ENCODE measurements around the gene SNUPN.

DNA sequence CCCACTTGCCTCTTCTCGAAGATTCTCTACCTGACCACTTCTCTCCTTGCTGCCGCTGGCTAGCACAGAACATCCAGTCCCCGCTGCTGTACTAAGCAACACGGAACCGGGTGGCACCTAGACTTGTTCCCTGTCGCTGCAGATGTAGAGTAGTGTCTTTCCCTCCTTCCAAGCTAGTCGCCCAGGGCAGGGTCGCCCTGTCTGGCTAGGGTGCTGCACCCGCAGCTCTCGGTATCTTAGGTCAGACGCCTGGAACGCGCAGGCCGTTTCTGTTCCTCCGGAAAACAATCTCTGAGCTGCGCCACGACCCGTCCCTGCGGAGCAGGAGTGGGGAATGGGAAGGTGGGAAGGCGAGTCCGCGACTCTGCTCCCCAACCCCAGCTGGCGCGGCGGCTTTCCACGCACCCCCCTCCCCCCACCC lies 21.4 kb upstream of the SNUPN start:
- TF ChIP-seq, protein P1, sequence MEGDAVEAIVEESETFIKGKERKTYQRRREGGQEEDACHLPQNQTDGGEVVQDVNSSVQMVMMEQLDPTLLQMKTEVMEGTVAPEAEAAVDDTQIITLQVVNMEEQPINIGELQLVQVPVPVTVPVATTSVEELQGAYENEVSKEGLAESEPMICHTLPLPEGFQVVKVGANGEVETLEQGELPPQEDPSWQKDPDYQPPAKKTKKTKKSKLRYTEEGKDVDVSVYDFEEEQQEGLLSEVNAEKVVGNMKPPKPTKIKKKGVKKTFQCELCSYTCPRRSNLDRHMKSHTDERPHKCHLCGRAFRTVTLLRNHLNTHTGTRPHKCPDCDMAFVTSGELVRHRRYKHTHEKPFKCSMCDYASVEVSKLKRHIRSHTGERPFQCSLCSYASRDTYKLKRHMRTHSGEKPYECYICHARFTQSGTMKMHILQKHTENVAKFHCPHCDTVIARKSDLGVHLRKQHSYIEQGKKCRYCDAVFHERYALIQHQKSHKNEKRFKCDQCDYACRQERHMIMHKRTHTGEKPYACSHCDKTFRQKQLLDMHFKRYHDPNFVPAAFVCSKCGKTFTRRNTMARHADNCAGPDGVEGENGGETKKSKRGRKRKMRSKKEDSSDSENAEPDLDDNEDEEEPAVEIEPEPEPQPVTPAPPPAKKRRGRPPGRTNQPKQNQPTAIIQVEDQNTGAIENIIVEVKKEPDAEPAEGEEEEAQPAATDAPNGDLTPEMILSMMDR (conservative IDR thresholded peaks at IDR 0.05; ENCODE audit: low read depth, low read length) = no peak
- TF ChIP-seq EZH2 (IDR thresholded peaks at IDR 0.05; ENCODE audit: borderline replicate concordance, low read depth, low read length, poor library complexity, severe bottlenecking) = no peak

All from A673 (cell line).